K562 (cell line): ENCODE data around the gene FMNL1. TPM values are rescaled to one million over a fixed set of nuclear protein-coding genes. Genes with fewer than 3 reads are reported as not detected.

ENCODE experiments used
- ATAC-seq: fragments of 200-7000 bp; cut with Tn5 transposase; 3 replicates; pipeline ENCODE4 v1.9.1; 2020; ENCODE audit warnings: moderate library complexity
- BruUV-seq: library from RNA; stranded (reverse); fragments of 400-500 nt; replicated peaks from 2 replicates; lab custom pipeline; 2021; lab: Mats Ljungman, UMichigan
- CTCF ChIA-PET: fragments of 300-600 bp; formaldehyde crosslinking; extraction: SDS; loops from one replicate; lab custom pipeline; 2021; ENCODE audit warnings: low intra/inter-chr PET ratio; lab: Yijun Ruan, JAX
- POLR2A ChIA-PET: fragments of 300-600, 350-650 bp; sonication (Branson Sonifier 250); formaldehyde crosslinking; extraction: SDS; loops from one replicate; lab custom pipeline; 2021; ENCODE audit warnings: antibody characterized with exemption, inconsistent platforms; lab: Yijun Ruan, JAX
- DNase-seq, 4 experiments: peaks; one replicate each; pipeline versions ENCODE4 v3.0.0 to v3.0.0-alpha.2; 2011 to 2018; ENCODE audit warnings: low spot score in 3 of 4, mixed read lengths in 3 of 4; ENCODE audit errors: extremely low read depth in 1 of 4
- FAIRE-seq: peaks from 2 replicates; lab custom pipeline; 2011; peaks lifted over from hg19 to GRCh38; lab: Jason Lieb, UNC
- H2AFZ ChIP-seq: 2 replicates; pipeline ENCODE4 v1.6.0; 2011; ENCODE audit warnings: low read depth, low read length, control low read depth, inconsistent platforms
- H3K27ac ChIP-seq: fragments of 200-600 bp; 3 replicates; pipeline ENCODE4 v1.8.0; 2011; ENCODE audit warnings: low read depth, mild to moderate bottlenecking, control low read depth, inconsistent platforms, low read length, moderate library complexity, mixed read lengths; ENCODE audit errors: extremely low read depth
- H3K27me3 ChIP-seq, 2 experiments: fragments of 300-600 bp in 1 of 2; 2 replicates in 1 of 2; 3 replicates in 1 of 2; pipeline versions ENCODE4 v1.6.0 to v1.8.0; 2011; ENCODE audit warnings: inconsistent platforms in 2 of 2, low read length in 2 of 2, mild to moderate bottlenecking in 1 of 2, mixed read lengths in 1 of 2, moderate library complexity in 1 of 2; ENCODE audit not compliant: control insufficient read depth in 2 of 2, insufficient read depth in 2 of 2
- H3K36me3 ChIP-seq: fragments of 300-600 bp; 3 replicates; pipeline ENCODE4 v1.8.0; 2011; ENCODE audit warnings: mild to moderate bottlenecking, low read length, inconsistent platforms; ENCODE audit not compliant: control insufficient read depth, insufficient read depth
- H3K4me1 ChIP-seq, 2 experiments: fragments of 200-600 bp in 1 of 2; replicated peaks in 1 of 2; 2 replicates in 1 of 2; 3 replicates in 1 of 2; pipeline versions ENCODE4 v1.5.1 to v1.8.0; 2011; ENCODE audit warnings: inconsistent platforms in 2 of 2, low read length in 2 of 2, mild to moderate bottlenecking in 1 of 2, mixed read lengths in 1 of 2, moderate library complexity in 1 of 2; ENCODE audit not compliant: control insufficient read depth in 2 of 2, insufficient read depth in 2 of 2
- H3K4me2 ChIP-seq: 2 replicates; pipeline ENCODE4 v1.6.1; 2011; ENCODE audit warnings: low read length, control low read depth, inconsistent platforms, mixed read lengths; ENCODE audit not compliant: insufficient read depth
- H3K4me3 ChIP-seq: fragments of 200-600 bp; sonication (generic), shearing (Covaris generic); 2 replicates; pipeline ENCODE4 v1.5.1; 2016; ENCODE audit warnings: control low read depth, inconsistent platforms
- H3K79me2 ChIP-seq: fragments of 200-600 bp; 3 replicates; pipeline ENCODE4 v1.8.0; 2011; ENCODE audit warnings: low read length, inconsistent platforms; ENCODE audit not compliant: control insufficient read depth, insufficient read depth
- H3K9ac ChIP-seq, 2 experiments: 2 replicates each; pipeline versions ENCODE4 v1.6.0 to v1.6.1; 2011; ENCODE audit warnings: low read depth in 2 of 2, low read length in 2 of 2, control low read depth in 1 of 2, inconsistent platforms in 1 of 2, mild to moderate bottlenecking in 1 of 2, mixed read lengths in 1 of 2; ENCODE audit not compliant: insufficient read depth in 1 of 2
- H3K9me1 ChIP-seq: one replicate; pipeline ENCODE4 v1.6.0; 2011; ENCODE audit warnings: inconsistent platforms, mild to moderate bottlenecking, low read length, moderate library complexity; ENCODE audit not compliant: control insufficient read depth, insufficient read depth
- H3K9me3 ChIP-seq: replicated peaks from 2 replicates; pipeline ENCODE4 v1.5.1; 2011; ENCODE audit warnings: low read depth, low read length, inconsistent platforms; ENCODE audit not compliant: control insufficient read depth, insufficient read depth
- H4K20me1 ChIP-seq: replicated peaks from 2 replicates; pipeline ENCODE4 v1.6.1; 2011; ENCODE audit warnings: low read length, inconsistent platforms, mixed read lengths; ENCODE audit not compliant: control insufficient read depth, insufficient read depth
- MAX ChIP-seq: sonication (generic); formaldehyde crosslinking; IDR thresholded peaks from 2 replicates; pipeline ENCODE4 v1.9.0; 2022; ENCODE audit warnings: mild to moderate bottlenecking, missing genetic modification reagents
- ZNF274 ChIP-seq: IDR thresholded peaks from 2 replicates; pipeline ENCODE4 v1.6.1; 2011; ENCODE audit warnings: low read depth, mild to moderate bottlenecking, low read length, moderate library complexity, borderline replicate concordance
- WGBS: fragments of 100-300 bp; shearing (Covaris generic); methylation state at CpG from one replicate; pipeline ENCODE4 v1.1.6; 2016; ENCODE audit warnings: low coverage, mixed read lengths; ENCODE audit not compliant: insufficient coverage; ENCODE audit errors: missing lambda C conversion rate; 5-methylcytosine and 5-hydroxymethylcytosine counted together
- in situ Hi-C: fragments of 300-500 bp; cut with MboI; formaldehyde crosslinking; loops from 4 replicates; pipeline ENCODE4 v1.15.0; 2018; ENCODE audit warnings: inconsistent platforms, mixed read lengths
- intact Hi-C: fragments of 100-400 bp; cut with micrococcal nuclease; formaldehyde crosslinking; loops from 2 replicates; pipeline ENCODE4 v1.14.2; 2022
- polyA plus RNA-seq, 8 experiments: library from polyadenylated mRNA; depleted of rRNA in 4 of 8; stranded (reverse) in 5 of 8; unstranded in 3 of 8; fragments of >200 nt; fragmentation: Nextera tagmentation in 2 of 8; fragmentation: Illumina TruSeq in 1 of 8; extraction: Ambion mirVana in 2 of 8; extraction: Trizol in 1 of 8; gene quantifications; 2 replicates each; pipeline versions ENCODE4 v1.2.1 to v1.2.3, GENCODE V29; 2011 to 2014; ENCODE audit warnings: inconsistent platforms in 1 of 8, missing spikeins in 1 of 8
- total RNA-seq, 7 experiments: library from RNA; depleted of rRNA in 6 of 7; stranded (reverse); fragments of >200 nt in 6 of 7; fragmentation: Illumina TruSeq in 2 of 7; extraction: Trizol in 2 of 7; gene quantifications; 2 replicates each; pipeline versions ENCODE4 v1.2.1 to v1.2.3, GENCODE V29; 2011 to 2021; ENCODE audit warnings: low replicate concordance in 1 of 7

FMNL1 gene
- total and polyA plus RNA-seq, 9 of the 15 experiments (the other 6 are each of a cell fraction or from before 2014, with no cell fraction given), result 0.70 to 36.6 (median 7.7) TPM

DNA sequence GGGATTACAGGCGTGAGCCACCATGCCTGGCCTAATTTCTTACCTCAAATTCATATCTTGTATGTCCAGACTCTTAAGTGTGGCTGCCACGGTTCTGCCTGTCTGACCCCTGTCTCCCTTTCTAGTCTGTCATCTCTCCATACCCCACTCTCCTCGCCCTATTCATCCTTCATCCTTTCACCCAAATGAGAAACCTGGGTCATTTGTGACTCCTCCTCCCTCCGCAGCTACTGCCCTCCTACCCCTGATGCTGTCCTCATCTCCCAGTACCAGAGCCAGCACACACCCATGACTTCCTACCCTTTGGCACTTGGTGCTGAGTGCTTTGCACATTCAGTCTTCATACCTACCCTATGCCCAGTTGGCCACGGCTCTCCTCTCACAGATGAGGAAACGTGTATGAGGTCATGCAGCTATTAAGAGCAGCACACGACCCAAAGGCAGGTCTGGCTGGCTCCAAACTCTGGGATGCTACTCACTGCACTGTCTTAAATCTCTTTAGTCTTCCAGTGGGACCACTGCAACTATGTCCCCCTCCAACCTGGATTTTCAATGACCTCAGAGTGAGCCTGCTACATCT lies 38.6 kb downstream of the FMNL1 start:
- POLR2A ChIA-PET, result interaction anchor here (0.6 to 2.5 kb wide), 4 partner anchors 13 to 254 kb away, joined by 3 to 10 read pairs (median 4); partner anchors contain the start of gene HEXIM1
- peaks cover 33% of the 10 kb centered on the region; the same call in 2 of the 3 replicates for H3K36me3 ChIP-seq

More for the DNA sequence above, 38.6 kb downstream of the FMNL1 start:
- BruUV-seq, result no TSS peak
- H3K4me1 ChIP-seq, result peaks cover 5 to 37% of the 10 kb centered on the region in 2 experiments; a peak in 3 of 5 replicates
- H3K27ac ChIP-seq, result no peak overlapping the region
- in situ Hi-C loops (no loop called here), intact Hi-C loops (no loop called here)
- 0 out of 2 replicates have a peak, but pooled peaks cover 3% of the 10 kb centered on the region for H4K20me1 ChIP-seq
- ATAC-seq (no peak), FAIRE-seq (no peak), DNase-seq (no peak)
- no peaks in the 10 kb centered on the region for H3K27me3 ChIP-seq
- TF ChIP-seq MAX (CRISPR knock-in tag) (0 out of 2 replicates have a peak, but pooled peaks have one; percentile 34), ZNF274 (no peak)
- CTCF ChIA-PET, result no interaction called here
- H3K9ac ChIP-seq, result no peak overlapping the region
- no peak overlapping the region for H3K4me2 ChIP-seq
- 50% methylated on average over 7 of the region's 7 CpGs for WGBS
- H3K79me2 ChIP-seq, result no peaks in the 10 kb centered on the region
- no peak overlapping the region for H3K4me3 ChIP-seq
- no peaks in the 10 kb centered on the region for H3K9me1 ChIP-seq
- no peaks in the 10 kb centered on the region for H3K9me3 ChIP-seq
- no peak overlapping the region for H2AFZ ChIP-seq
